ENCODE results near the gene TMEM106C.
A peak's percentile ranks its signal among the peaks of the same experiment; 100 is the strongest.
"Not testable (repeated sequence)": the region's sequence is repeated elsewhere in the genome, so short reads cannot be mapped to it uniquely, and the experiment has no call there.

Gene TMEM106C

GRCh38 chr12:47954058-47954457, 9.3 kb upstream of the TMEM106C start:
- peaks cover 10% of the 10 kb centered on the region for H3K9me3 ChIP-seq (ENCODE audit: control insufficient read depth, insufficient read depth, low read length)
- no peaks in the 10 kb centered on the region for H3K4me1 ChIP-seq (ENCODE audit: control insufficient read depth, insufficient read depth, low read length)
- no peak overlapping the region for H3K9ac ChIP-seq (ENCODE audit: low read depth, low read length)
- H3K36me3 ChIP-seq (ENCODE audit: control insufficient read depth, insufficient read depth, low read length) = no peaks in the 10 kb centered on the region
- peaks cover 21% of the 10 kb centered on the region for H3K27me3 ChIP-seq (ENCODE audit: control insufficient read depth, insufficient read depth, low read length)
- H3K4me3 ChIP-seq (ENCODE audit: low read depth, low read length) = no peak overlapping the region

- Histone ChIP-seq H3K4me1 (ENCODE audit: control insufficient read depth, insufficient read depth, low read length) (no peaks in the 10 kb centered on the region), H3K27me3 (ENCODE audit: control insufficient read depth, insufficient read depth, low read length) (peaks cover 21% of the 10 kb centered on the region), H3K36me3 (ENCODE audit: control insufficient read depth, insufficient read depth, low read length) (no peaks in the 10 kb centered on the region), H3K9me3 (ENCODE audit: control insufficient read depth, insufficient read depth, low read length) (peaks cover 10% of the 10 kb centered on the region), H3K9ac (ENCODE audit: low read depth, low read length) (no peak overlapping the region), H3K4me3 (ENCODE audit: low read depth, low read length) (no peak overlapping the region)
Observed at GRCh38 chr12:47954467-47955045, 8.8 kb upstream of the TMEM106C start.

GRCh38 chr12:47955059-47955458, 8.3 kb upstream of the TMEM106C start:
- no peaks in the 10 kb centered on the region for H3K36me3 ChIP-seq (ENCODE audit: control insufficient read depth, insufficient read depth, low read length)
- H3K4me1 ChIP-seq (ENCODE audit: control insufficient read depth, insufficient read depth, low read length) = no peaks in the 10 kb centered on the region
- no peak overlapping the region for H3K4me3 ChIP-seq (ENCODE audit: low read depth, low read length)
- H3K9me3 ChIP-seq (ENCODE audit: control insufficient read depth, insufficient read depth, low read length) = peaks cover 10% of the 10 kb centered on the region
- H3K27me3 ChIP-seq (ENCODE audit: control insufficient read depth, insufficient read depth, low read length) = peaks cover 21% of the 10 kb centered on the region
- H3K9ac ChIP-seq (ENCODE audit: low read depth, low read length) = no peak overlapping the region

GRCh38 chr12:47957671-47958070, 5.7 kb upstream of the TMEM106C start:
- Histone ChIP-seq H3K9me3 (ENCODE audit: control insufficient read depth, insufficient read depth, low read length) (peaks cover 10% of the 10 kb centered on the region), H3K27me3 (ENCODE audit: control insufficient read depth, insufficient read depth, low read length) (peaks cover 28% of the 10 kb centered on the region)
- not testable (repeated sequence) for H3K36me3 ChIP-seq (ENCODE audit: control insufficient read depth, insufficient read depth, low read length); H3K4me1 ChIP-seq (ENCODE audit: control insufficient read depth, insufficient read depth, low read length); H3K9ac ChIP-seq (ENCODE audit: low read depth, low read length); H3K4me3 ChIP-seq (ENCODE audit: low read depth, low read length)

GRCh38 chr12:47962198-47962597, 1.2 kb upstream of the TMEM106C start:
- Histone ChIP-seq H3K9me3 (ENCODE audit: control insufficient read depth, insufficient read depth, low read length) (peaks cover 10% of the 10 kb centered on the region), H3K9ac (ENCODE audit: low read depth, low read length) (no peak overlapping the region), H3K27me3 (ENCODE audit: control insufficient read depth, insufficient read depth, low read length) (peaks cover 49% of the 10 kb centered on the region), H3K4me1 (ENCODE audit: control insufficient read depth, insufficient read depth, low read length) (no peaks in the 10 kb centered on the region), H3K4me3 (ENCODE audit: low read depth, low read length) (no peak overlapping the region), H3K36me3 (ENCODE audit: control insufficient read depth, insufficient read depth, low read length) (no peaks in the 10 kb centered on the region)

GRCh38 chr12:47964106-47964728, 821 bp downstream of the TMEM106C start:
- Histone ChIP-seq H3K9ac (ENCODE audit: low read depth, low read length) (no peak overlapping the region), H3K9me3 (ENCODE audit: control insufficient read depth, insufficient read depth, low read length) (no peaks in the 10 kb centered on the region), H3K4me1 (ENCODE audit: control insufficient read depth, insufficient read depth, low read length) (no peaks in the 10 kb centered on the region), H3K36me3 (ENCODE audit: control insufficient read depth, insufficient read depth, low read length) (no peaks in the 10 kb centered on the region), H3K4me3 (ENCODE audit: low read depth, low read length) (peak overlapping the region; percentile 81), H3K27me3 (ENCODE audit: control insufficient read depth, insufficient read depth, low read length) (peaks cover 49% of the 10 kb centered on the region)

- Histone ChIP-seq H3K27me3 (ENCODE audit: control insufficient read depth, insufficient read depth, low read length) (peaks cover 49% of the 10 kb centered on the region), H3K4me3 (ENCODE audit: low read depth, low read length) (no peak overlapping the region), H3K36me3 (ENCODE audit: control insufficient read depth, insufficient read depth, low read length) (no peaks in the 10 kb centered on the region), H3K9ac (ENCODE audit: low read depth, low read length) (no peak overlapping the region), H3K4me1 (ENCODE audit: control insufficient read depth, insufficient read depth, low read length) (no peaks in the 10 kb centered on the region), H3K9me3 (ENCODE audit: control insufficient read depth, insufficient read depth, low read length) (no peaks in the 10 kb centered on the region)
Observed at GRCh38 chr12:47965581-47965980, 2.2 kb downstream of the TMEM106C start.

GRCh38 chr12:47967461-47968321, 4.3 kb downstream of the TMEM106C start:
- Histone ChIP-seq H3K4me3 (ENCODE audit: low read depth, low read length) (no peak overlapping the region), H3K9ac (ENCODE audit: low read depth, low read length) (no peak overlapping the region), H3K27me3 (ENCODE audit: control insufficient read depth, insufficient read depth, low read length) (peaks cover 35% of the 10 kb centered on the region), H3K4me1 (ENCODE audit: control insufficient read depth, insufficient read depth, low read length) (no peaks in the 10 kb centered on the region), H3K36me3 (ENCODE audit: control insufficient read depth, insufficient read depth, low read length) (no peaks in the 10 kb centered on the region), H3K9me3 (ENCODE audit: control insufficient read depth, insufficient read depth, low read length) (no peaks in the 10 kb centered on the region)

- H3K4me3 ChIP-seq (ENCODE audit: low read depth, low read length) = no peak overlapping the region
- H3K9ac ChIP-seq (ENCODE audit: low read depth, low read length) = no peak overlapping the region
- H3K27me3 ChIP-seq (ENCODE audit: control insufficient read depth, insufficient read depth, low read length) = peaks cover 25% of the 10 kb centered on the region
- H3K4me1 ChIP-seq (ENCODE audit: control insufficient read depth, insufficient read depth, low read length) = no peaks in the 10 kb centered on the region
- no peaks in the 10 kb centered on the region for H3K9me3 ChIP-seq (ENCODE audit: control insufficient read depth, insufficient read depth, low read length)
- no peaks in the 10 kb centered on the region for H3K36me3 ChIP-seq (ENCODE audit: control insufficient read depth, insufficient read depth, low read length)
Observed at GRCh38 chr12:47969845-47970244, 6.4 kb downstream of the TMEM106C start.

GRCh38 chr12:47970843-47971242, 7.4 kb downstream of the TMEM106C start:
- Histone ChIP-seq H3K9me3 (ENCODE audit: control insufficient read depth, insufficient read depth, low read length) (no peaks in the 10 kb centered on the region), H3K9ac (ENCODE audit: low read depth, low read length) (no peak overlapping the region), H3K4me3 (ENCODE audit: low read depth, low read length) (no peak overlapping the region), H3K27me3 (ENCODE audit: control insufficient read depth, insufficient read depth, low read length) (peaks cover 19% of the 10 kb centered on the region), H3K4me1 (ENCODE audit: control insufficient read depth, insufficient read depth, low read length) (no peaks in the 10 kb centered on the region), H3K36me3 (ENCODE audit: control insufficient read depth, insufficient read depth, low read length) (no peaks in the 10 kb centered on the region)

GRCh38 chr12:47972895-47973294, 9.5 kb downstream of the TMEM106C start:
- H3K4me1 ChIP-seq (ENCODE audit: control insufficient read depth, insufficient read depth, low read length) = no peaks in the 10 kb centered on the region
- H3K4me3 ChIP-seq (ENCODE audit: low read depth, low read length) = no peak overlapping the region
- H3K9me3 ChIP-seq (ENCODE audit: control insufficient read depth, insufficient read depth, low read length) = no peaks in the 10 kb centered on the region
- H3K36me3 ChIP-seq (ENCODE audit: control insufficient read depth, insufficient read depth, low read length) = no peaks in the 10 kb centered on the region
- H3K27me3 ChIP-seq (ENCODE audit: control insufficient read depth, insufficient read depth, low read length) = peaks cover 16% of the 10 kb centered on the region
- H3K9ac ChIP-seq (ENCODE audit: low read depth, low read length) = no peak overlapping the region

- Histone ChIP-seq H3K36me3 (ENCODE audit: control insufficient read depth, insufficient read depth, low read length) (no peaks in the 10 kb centered on the region), H3K4me1 (ENCODE audit: control insufficient read depth, insufficient read depth, low read length) (no peaks in the 10 kb centered on the region), H3K9me3 (ENCODE audit: control insufficient read depth, insufficient read depth, low read length) (no peaks in the 10 kb centered on the region), H3K27me3 (ENCODE audit: control insufficient read depth, insufficient read depth, low read length) (peaks cover 18% of the 10 kb centered on the region), H3K9ac (ENCODE audit: low read depth, low read length) (no peak overlapping the region), H3K4me3 (ENCODE audit: low read depth, low read length) (no peak overlapping the region)
Observed at GRCh38 chr12:47973870-47974269, 10.5 kb downstream of the TMEM106C start.

Measured in iPS-15b (cell line).